H1 (cell line): Measurements from ENCODE around the gene TCAIM. TPM values are rescaled to one million over a fixed set of nuclear protein-coding genes. Genes with fewer than 3 reads are reported as not detected.

Source experiments
- NANOG ChIP-seq: IDR thresholded peaks from 2 replicates; pipeline ENCODE4 v1.6.1; 2011; ENCODE audit warnings: low read length, low read depth, mild to moderate bottlenecking, inconsistent platforms; ENCODE audit not compliant: insufficient read depth, poor library complexity, severe bottlenecking
- POLR2AphosphoS5 ChIP-seq: IDR thresholded peaks from 2 replicates; pipeline ENCODE4 v1.6.1; 2011; ENCODE audit warnings: low read depth, low read length
- SP1 ChIP-seq: IDR thresholded peaks from 2 replicates; pipeline ENCODE4 v1.6.1; 2011; ENCODE audit warnings: low read depth, low read length
- polyA plus RNA-seq, 7 experiments: library from polyadenylated mRNA; depleted of rRNA in 3 of 7; stranded (reverse) in 5 of 7; unstranded in 2 of 7; fragments of >200 nt in 5 of 7; fragments of 200-250 nt in 2 of 7; gene quantifications; 1 replicate in 5 of 7; 2 replicates in 1 of 7; 4 replicates in 1 of 7; pipeline versions ENCODE4 v1.2.1 to v1.2.3, GENCODE V29; 2011 to 2013; ENCODE audit warnings: missing spikeins in 2 of 7, mixed read lengths in 2 of 7
- total RNA-seq: library from RNA; stranded (reverse); fragmentation: NEBNext Ultra II Directional; extraction: Animal tissue kit (Norgen Biotek cat#: 25700); gene quantifications from 2 replicates; pipeline ENCODE4 v1.2.1, GENCODE V29; 2021

Gene TCAIM
- total and polyA plus RNA-seq, 2 of the 8 experiments (the other 6 are each of a cell fraction or from before 2014, with no cell fraction given): 6.9 to 22.1 TPM

DNA sequence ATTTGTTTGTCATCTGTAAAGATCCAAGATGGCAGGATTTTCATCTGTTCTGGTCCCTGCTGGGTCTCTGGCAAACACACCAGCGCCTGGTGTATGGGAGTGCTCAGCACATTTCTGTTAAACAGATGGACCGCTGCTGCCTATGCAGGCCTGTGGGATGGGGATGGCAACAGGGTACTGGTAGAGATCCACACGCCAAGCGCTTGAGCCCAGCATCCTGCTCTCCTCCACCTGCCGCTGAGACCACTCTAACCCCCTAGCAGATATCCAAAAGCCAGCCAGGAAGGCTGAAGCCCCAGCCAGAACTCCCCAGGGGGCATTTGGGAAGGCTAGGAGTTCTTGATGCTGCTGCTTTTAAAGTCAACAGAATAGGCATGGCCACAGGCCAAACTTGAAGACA lies 107.2 kb downstream of the TCAIM start (continued):
- TF ChIP-seq SP1 (no peak), NANOG (no peak), POLR2AphosphoS5 (no peak)
